Femur (tissue), 1 donor: Measurements from ENCODE around the gene OTULIN.

Source experiments
- DNase-seq: peaks from one replicate; pipeline ENCODE4 v3.0.0-alpha.2; 2017

Gene OTULIN

DNA sequence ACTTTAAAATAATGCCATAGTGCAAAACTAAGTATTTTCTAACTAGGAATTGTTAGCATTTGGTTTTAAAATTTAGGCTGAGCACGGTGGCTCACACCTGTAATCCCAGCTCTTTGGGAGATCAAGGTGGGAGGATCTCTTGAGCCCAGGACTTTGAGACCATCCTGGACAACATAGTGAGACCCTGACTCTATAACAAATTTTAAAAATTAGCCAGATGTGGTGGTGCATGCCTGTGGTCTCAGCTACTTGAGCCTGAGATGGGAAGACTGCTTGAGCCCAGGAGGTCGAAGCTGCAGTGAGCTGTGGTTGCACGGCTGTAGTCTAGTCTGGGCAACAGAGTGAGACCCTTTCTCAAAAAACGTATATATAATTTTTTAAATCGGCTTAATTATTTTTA is 4.9 kb downstream of the OTULIN start:
- DNase-seq: no peak

DNA sequence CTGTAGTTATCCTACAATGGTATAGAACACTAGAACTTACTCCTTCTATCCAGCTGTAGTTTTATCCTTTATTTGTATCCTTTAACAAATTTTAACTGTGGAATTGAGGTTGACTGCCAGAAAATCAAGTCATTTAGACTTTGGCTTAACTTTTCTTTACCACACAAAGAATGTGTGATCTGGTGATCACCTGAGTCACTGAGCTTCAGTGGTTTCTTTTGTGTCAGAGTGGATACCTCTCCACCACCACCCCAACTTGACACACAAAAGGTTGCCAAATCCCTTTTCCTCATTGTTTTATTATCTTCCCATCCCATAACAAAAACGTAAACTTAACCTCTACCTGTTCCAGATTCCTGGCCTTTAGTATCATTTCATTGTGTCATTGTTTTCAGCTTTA is 5.5 kb downstream of the OTULIN start:
- DNase-seq: no peak

- DNase-seq: no peak
Observed at GRCh38 chr5:14671414-14671813, 6.9 kb downstream of the OTULIN start.

DNA sequence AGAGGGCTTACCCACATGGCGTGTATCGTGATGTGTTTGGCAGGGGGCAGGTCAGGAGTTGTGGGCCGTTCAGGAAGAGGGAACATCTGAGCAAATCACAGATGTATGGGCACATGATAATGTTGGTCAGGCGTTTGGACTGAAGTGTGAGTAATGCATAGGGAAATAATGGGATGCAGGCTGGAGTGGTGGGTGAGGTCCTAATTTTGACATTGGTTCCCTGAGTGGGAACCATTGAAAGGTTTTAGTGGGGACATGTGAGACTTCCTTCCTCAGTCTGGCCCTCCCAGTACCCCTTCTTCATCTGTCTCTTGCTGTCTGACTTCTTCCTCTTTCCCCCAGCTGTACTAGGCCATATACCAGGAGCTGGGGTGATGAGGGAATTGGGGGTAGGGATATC is 7.6 kb downstream of the OTULIN start:
- no peak for DNase-seq

DNA sequence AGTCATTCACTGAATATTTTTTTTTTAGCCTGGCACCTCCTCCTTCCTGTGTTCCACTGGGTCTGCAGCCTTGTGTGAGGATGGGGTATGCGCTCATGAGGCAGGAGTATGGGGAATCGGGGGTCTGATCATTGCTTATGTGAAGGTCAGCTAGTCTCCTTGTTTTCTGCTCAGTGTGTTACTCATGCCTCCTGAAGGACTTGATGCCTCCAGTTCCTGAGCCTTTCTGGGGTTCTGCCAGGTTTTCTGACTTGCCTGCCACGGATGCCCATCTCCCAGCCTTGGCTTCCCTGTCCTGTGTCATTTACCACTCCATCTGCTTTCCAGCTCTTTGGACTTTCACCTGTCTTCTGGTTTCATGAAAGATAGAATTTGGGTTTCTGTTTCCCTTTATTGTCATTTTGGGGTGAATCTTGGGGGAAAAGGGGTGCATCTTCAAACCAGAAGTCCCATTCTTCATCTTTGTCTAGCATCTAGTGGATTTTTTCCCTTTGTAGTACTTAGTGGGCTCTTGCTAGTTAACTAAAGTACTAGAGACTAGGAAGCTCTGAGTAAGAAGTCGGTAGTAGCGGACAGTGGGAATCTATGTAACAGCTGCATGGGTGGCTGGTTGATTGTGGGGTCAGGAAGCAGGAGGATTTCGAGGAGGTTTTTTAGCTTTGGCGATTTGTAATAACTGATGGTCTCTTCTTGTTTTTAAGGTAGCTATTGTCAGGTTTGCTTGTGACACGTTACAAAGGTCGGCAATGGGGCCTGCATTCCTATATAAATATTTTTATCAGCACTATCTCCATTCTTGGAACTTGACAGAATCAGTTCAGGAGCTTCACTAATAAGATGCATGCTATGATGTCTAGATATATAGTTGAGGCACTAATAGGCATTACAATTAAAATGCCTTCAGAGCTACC is 8.2 kb downstream of the OTULIN start:
- no peak for DNase-seq

- no peak for DNase-seq
Observed at GRCh38 chr5:14673443-14673842, 8.9 kb downstream of the OTULIN start.

DNA sequence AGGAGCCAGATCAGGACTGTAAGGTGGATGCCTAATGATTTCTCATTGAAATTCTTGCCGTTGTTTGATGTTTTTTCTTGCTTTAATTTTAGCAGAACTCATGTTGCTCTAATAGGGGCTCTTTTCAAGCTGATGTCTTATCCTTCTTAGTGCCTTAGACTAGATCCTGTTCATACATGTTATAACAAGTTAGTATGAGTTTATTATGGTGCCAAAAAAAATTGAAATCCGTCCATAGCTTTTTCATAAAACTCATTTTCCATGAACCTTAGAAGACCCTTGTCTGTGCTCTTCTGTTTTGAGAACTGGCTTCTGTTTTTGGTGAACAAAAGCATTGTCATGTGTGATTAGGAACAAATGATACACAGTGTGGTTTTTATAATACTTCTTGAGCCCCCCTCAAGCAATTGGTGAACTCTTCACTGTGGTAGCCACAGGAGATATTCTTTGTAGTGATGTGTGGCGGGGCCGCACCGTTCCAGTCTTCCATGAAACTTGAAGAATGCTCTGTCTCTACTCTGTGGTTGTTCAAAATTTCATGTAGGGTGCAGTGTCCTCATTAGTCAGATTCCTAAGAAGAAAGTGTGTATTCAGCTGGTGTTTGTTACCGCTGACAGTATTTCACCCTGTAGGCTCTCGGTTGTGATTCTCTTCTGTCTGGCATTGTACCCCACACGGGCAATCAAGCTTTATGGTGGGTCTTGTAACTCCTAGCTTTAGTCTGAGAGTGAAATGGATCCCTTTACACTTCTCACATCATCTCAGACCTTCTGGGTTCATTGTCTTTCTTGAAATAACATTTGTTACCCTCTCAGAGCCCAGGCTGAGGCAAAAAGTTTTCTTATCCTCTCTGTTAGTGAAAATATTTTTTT is 10.7 kb downstream of the OTULIN start:
- no peak for DNase-seq

- DNase-seq: no peak
Observed at GRCh38 chr5:14675865-14676300, 11.4 kb downstream of the OTULIN start.

- DNase-seq: no peak
Observed at GRCh38 chr5:14676320-14676719, 11.8 kb downstream of the OTULIN start.

DNA sequence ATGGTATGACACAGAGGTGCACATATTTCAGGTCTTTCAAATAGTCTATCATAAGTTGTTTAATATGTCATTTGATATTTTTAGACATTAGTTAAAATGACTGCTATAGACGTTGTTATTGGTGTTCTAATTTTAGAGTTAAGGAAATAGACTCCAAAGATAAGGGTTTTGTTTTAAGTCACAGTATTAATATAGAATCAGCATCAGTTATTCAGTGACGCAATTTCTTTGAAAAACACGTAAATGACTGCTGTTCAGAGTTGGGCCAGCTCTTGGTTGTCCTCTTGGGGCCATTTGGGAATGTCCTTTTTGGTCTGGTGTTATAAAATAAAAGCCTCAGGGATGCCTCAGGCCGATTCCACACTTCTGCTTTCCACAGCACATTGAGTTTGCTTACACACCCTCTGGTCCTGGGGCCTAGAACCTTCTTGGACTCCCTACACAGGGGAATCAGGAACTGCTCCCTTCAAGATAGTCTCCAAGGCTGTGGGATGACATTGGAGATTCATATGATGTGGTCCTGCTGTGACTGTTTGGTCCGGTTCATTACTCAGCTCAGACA is 14.3 kb downstream of the OTULIN start:
- no peak for DNase-seq

DNA sequence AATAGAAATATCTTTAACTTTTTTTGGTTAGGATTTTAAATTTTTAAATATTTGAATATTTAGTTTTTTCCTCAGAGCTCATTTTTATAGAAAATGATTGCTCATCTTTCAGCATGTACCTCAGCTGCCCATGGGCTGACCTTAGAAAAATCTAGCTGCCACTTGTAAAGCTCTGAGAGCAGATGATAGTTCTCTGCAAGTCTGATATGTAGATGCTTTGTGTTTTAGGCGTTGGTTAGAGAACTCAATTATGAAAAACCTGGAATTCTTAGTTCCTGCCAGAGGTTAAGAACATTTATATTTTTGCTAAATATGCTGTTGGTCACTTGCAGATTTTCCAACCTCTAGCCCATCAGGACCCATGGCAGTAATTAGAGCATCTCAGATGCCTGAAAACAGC is 15.1 kb downstream of the OTULIN start:
- DNase-seq: no peak

- DNase-seq: no peak
Observed at GRCh38 chr5:14681236-14681752, 16.8 kb downstream of the OTULIN start.

DNA sequence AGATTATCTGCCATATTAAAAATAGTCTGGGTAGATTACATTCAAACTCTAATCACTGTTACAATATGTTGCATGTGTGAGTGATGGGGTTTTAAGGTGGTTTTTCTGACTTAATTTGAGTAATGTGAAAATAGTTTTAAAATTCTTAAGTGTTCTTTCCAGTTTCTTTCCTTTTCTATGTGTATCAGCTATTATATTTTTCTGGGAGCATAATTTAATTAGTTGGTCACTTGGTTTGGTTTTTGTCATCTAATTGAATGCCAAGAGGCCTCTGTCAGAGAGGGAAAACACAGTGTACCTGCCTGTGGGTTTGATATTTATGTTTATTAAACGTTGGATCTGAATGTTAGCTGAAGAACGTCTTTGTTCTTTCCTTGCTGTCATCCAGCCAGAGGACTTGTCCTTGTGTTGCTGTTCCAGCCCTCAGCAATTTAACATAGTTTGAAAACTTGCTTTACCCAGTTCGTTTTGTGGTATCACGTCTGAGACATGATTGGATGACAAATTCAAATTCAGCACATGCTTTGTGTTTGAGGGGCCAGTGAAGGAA is 19.5 kb downstream of the OTULIN start:
- DNase-seq: no peak

GRCh38 chr5:14684757-14685156 is 20.2 kb downstream of the OTULIN start:
- DNase-seq: no peak

DNA sequence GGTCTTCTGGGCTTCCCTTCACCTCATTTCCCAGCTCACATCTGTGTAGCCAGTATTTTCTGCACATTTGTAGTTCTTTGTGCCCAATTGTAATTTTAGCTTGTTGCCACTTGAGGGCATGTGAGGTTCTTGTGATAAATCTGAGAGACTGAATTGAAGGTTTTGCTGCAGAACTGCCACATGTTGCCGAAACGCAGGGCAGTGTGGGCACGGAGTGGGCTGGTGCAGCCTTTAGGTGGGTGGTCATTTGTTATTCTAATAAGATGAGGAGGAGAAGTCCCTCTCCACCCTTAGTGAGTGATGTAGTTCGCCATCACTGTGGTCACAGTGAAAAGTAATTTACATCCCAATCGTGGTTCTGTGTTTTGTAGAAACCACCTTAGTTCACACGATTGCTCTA is 21.2 kb downstream of the OTULIN start:
- DNase-seq: no peak

DNA sequence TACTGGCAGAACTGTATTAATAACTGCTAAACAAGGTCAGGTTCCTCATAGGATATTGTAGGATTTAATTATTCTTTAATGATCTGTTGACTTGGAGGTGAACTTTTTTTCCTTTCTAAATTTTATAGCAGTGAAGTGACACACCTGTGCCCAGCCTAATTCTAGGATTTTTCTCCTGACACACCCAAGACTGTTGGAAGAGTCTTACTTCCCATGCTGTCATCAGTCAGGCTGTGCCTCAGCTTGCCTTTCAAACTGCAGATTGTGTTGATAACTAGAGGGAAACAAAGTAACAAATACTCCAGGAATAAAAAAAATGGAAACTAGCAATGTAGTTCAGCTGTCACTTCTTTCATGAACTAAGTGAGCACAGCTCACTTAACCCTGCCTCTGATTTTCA is 22.0 kb downstream of the OTULIN start:
- no peak for DNase-seq

- no peak for DNase-seq
Observed at GRCh38 chr5:14687023-14687665, 22.6 kb downstream of the OTULIN start.

DNA sequence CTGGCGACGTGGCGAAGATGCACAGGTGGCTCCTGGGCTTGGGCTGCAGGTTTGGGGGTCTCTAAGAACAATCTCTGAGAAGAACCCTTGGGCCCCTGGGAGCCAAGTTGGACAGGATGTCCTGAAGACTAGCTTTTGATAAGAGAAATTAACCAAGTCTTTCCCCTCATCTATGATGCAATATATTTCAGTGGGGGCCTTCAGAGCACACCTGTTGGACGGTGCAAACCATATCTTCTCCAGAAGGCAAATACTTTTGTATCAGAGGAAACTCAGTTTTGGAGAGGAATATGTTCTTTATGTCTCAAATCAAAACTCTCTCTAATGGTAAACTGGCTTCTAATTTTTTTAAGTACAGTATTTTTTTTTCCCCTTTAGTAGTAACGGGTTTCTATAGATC is 28.6 kb downstream of the OTULIN start:
- no peak for DNase-seq

GRCh38 chr5:14695152-14695551 is 30.6 kb downstream of the OTULIN start:
- DNase-seq: no peak

DNA sequence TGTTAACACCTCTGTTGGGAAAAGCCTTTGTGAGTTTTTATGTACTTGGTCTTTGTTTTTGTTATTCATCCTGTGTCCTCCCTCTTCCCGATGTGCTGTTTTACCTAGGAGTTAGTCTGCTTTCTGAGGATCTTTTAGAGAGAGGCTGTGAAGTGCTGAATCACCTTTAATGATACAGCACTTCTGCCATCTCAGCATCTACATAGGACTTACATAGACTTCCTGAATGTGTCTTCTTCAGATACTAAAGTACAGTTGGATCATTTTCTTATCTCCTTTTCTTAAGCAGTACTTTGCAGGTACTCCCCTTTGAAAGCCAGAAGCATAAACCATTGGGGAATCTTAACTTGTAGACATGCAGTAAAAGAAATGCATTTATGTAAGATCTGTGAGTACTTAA is 31.5 kb downstream of the OTULIN start:
- DNase-seq: no peak

DNA sequence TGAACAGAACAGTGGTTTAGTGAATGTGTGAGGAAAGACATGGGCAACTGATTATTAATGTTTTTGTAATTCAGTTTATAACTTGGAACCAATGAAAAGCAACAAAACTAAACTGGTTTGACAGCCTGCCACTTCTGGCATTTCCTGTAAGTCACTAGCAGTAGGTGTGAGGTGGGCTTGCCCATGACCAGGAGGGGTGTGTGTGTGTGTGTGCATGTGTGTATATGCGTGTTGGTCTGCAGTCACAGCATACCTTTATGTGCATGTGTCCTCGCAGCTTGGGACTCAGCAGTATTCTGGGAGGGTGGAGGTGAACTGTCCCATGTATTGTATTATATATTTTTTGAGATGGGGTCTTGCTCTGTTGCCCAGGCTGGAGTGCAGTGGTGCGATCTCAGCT is 32.3 kb downstream of the OTULIN start:
- no peak for DNase-seq

DNA sequence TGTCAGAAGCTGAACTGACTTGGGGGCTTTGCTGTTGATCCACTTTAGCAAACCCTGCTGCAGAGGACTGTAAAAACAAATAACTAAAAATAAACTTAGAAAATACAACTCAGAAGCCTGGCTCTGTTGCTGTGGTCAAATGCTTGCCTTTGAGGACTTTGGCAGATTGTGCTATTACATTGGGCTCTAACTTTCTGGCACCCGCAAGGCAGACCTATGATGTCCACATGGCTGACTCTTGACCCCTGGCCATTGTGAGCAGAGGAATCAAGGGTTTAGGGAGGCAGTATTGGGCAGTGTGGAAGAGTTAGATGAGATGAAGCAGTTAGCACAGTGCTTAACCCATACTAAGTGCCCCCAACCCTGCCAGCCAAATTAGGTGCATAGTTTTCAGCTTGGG is 34.0 kb downstream of the OTULIN start:
- no peak for DNase-seq

DNA sequence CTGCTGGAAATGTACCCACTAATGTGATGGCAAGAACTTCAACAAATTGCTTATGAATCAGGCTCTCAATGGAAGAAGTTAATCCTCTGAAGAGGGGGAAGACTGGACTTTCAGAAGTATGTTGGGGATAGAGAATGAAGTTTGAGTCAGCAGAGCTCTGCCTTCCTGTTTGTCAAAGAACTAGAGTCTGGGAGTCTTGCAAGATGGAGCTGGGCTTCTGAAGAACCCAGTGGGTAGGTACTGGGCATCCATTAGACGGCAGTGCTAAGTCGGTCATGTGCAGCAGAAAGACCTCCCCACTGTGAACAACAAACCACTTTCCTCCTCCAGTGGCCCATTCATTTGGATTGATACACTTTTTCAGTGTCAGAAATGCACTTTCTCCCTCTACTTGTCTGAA is 34.6 kb downstream of the OTULIN start:
- no peak for DNase-seq
